Left ventricle myocardium inferior (tissue), 1 donor: ENCODE results near the gene CTNNA2. TPM values are rescaled to one million over a fixed set of nuclear protein-coding genes. Genes with fewer than 3 reads are reported as not detected.

Experiments
- DNase-seq: peaks from one replicate; pipeline ENCODE4 v3.0.0-alpha.2; 2020
- H3K27ac ChIP-seq: fragments of 200-600 bp; replicated peaks from 2 replicates; pipeline ENCODE4 v1.8.0; 2021
- H3K27me3 ChIP-seq: fragments of 200-600 bp; 2 replicates; pipeline ENCODE4 v1.8.0; 2021; ENCODE audit warnings: low read depth
- H3K36me3 ChIP-seq: fragments of 200-600 bp; 2 replicates; pipeline ENCODE4 v1.8.0; 2021
- H3K4me1 ChIP-seq: fragments of 200-600 bp; 2 replicates; pipeline ENCODE4 v1.8.0; 2021
- H3K4me3 ChIP-seq: fragments of 200-600 bp; 2 replicates; pipeline ENCODE4 v1.8.0; 2021; ENCODE audit warnings: mild to moderate bottlenecking, moderate library complexity
- H3K9me3 ChIP-seq: fragments of 200-600 bp; replicated peaks from 2 replicates; pipeline ENCODE4 v1.8.0; 2021
- CTCF ChIP-seq: fragments of 200-600 bp; IDR thresholded peaks from 2 replicates; pipeline ENCODE4 v1.8.0; 2021; ENCODE audit warnings: antibody characterized with exemption, mild to moderate bottlenecking, borderline replicate concordance
- intact Hi-C: fragments of 100-400 bp; cut with micrococcal nuclease; formaldehyde crosslinking; loops from one replicate; pipeline ENCODE4 v1.11.0; 2022
- total RNA-seq: library from RNA; stranded (reverse); fragmentation: NEBNext Ultra II Directional; extraction: Animal tissue kit (Norgen Biotek cat#: 25700); gene quantifications from one replicate; pipeline ENCODE4 v1.2.1, GENCODE V29; 2021
- donor health status: DM: no; HTN: yes; CAD: no; lungs with severe emphysema.

CTNNA2 gene
- total RNA-seq, 1 donor from 2014 or later = not detected

- DNase-seq = no peak
- H3K4me3 ChIP-seq = no peak overlapping the region
- intact Hi-C loops = no loop called here
- H3K4me1 ChIP-seq = no peaks in the 10 kb centered on the region
- H3K36me3 ChIP-seq = no peaks in the 10 kb centered on the region
- H3K27me3 ChIP-seq = no peaks in the 10 kb centered on the region
- no peak overlapping the region for H3K27ac ChIP-seq
- H3K9me3 ChIP-seq = no peaks in the 10 kb centered on the region
- TF ChIP-seq CTCF = no peak
Observed at GRCh38 chr2:79985571-79985970, 472.7 kb downstream of the CTNNA2 start.

- Histone ChIP-seq H3K9me3 (no peaks in the 10 kb centered on the region), H3K27ac (no peak overlapping the region), H3K27me3 (peaks cover 14% of the 10 kb centered on the region), H3K4me3 (no peak overlapping the region), H3K36me3 (no peaks in the 10 kb centered on the region), H3K4me1 (no peaks in the 10 kb centered on the region)
- TF ChIP-seq CTCF = no peak
- no peak for DNase-seq
- intact Hi-C loops = no loop called here
Observed at GRCh38 chr2:79993144-79993543, 480.3 kb downstream of the CTNNA2 start.

DNA sequence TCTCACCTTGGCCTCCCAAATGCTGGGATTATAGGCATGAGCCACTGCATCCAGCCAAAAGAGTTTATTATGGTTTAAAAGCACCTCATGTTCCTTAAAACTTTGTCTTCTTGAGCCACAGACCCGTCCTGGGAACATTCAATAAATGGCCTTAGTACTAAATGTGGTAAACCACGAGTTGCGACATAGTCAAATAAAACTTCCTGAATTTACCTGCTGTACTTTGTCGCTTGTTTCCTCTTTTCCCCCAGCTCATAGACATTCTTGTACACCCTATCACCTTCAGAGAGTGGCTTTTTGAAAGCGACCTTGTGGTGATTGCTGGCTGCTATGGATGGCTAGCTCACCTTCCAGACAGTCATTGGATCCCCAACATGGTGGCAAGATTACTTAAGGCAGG is 481.3 kb downstream of the CTNNA2 start:
- Histone ChIP-seq H3K4me1 (no peaks in the 10 kb centered on the region), H3K4me3 (no peak overlapping the region), H3K27ac (no peak overlapping the region), H3K27me3 (peaks cover 14% of the 10 kb centered on the region), H3K9me3 (no peaks in the 10 kb centered on the region), H3K36me3 (no peaks in the 10 kb centered on the region)
- intact Hi-C loops = no loop called here
- DNase-seq = no peak
- no peak for TF ChIP-seq CTCF

DNA sequence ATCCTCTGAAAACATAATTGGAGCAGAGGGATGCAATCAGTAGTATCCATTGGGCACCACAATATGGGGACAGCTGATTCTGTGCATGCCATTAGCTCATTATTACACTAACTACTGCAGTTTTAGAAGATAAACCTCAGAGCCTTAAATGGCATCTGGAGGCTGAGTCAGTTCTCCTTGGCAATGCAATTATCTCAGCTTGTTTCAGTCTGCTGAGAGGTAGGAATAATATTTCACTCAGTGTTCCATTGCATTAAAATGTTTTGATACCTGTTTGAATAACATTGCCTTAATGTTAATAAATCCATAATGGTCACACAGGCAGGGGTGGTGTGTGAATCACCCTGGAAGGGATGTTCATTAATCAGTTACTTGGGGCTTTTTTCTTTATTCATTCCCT is 482.1 kb downstream of the CTNNA2 start:
- H3K9me3 ChIP-seq = no peaks in the 10 kb centered on the region
- no peak for DNase-seq
- TF ChIP-seq CTCF = no peak
- intact Hi-C loops = no loop called here
- peaks cover 14% of the 10 kb centered on the region for H3K27me3 ChIP-seq
- H3K36me3 ChIP-seq = no peaks in the 10 kb centered on the region
- no peak overlapping the region for H3K4me3 ChIP-seq
- H3K4me1 ChIP-seq = no peaks in the 10 kb centered on the region
- no peak overlapping the region for H3K27ac ChIP-seq

- DNase-seq = no peak
- no peak for TF ChIP-seq CTCF
Observed at GRCh38 chr2:79996709-79997108, 483.9 kb downstream of the CTNNA2 start.

GRCh38 chr2:80001701-80002101 is 488.9 kb downstream of the CTNNA2 start:
- intact Hi-C loops = no loop called here
- Histone ChIP-seq H3K27me3 (peaks cover 52% of the 10 kb centered on the region), H3K36me3 (no peaks in the 10 kb centered on the region), H3K4me1 (no peaks in the 10 kb centered on the region), H3K4me3 (no peak overlapping the region), H3K27ac (no peak overlapping the region), H3K9me3 (no peaks in the 10 kb centered on the region)
- no peak for DNase-seq
- TF ChIP-seq CTCF = no peak

More at GRCh38 chr2:79996709-79997108, 483.9 kb downstream of the CTNNA2 start:
- Histone ChIP-seq H3K4me3 (no peak overlapping the region), H3K4me1 (no peaks in the 10 kb centered on the region), H3K9me3 (no peaks in the 10 kb centered on the region), H3K27ac (no peak overlapping the region), H3K27me3 (peaks cover 19% of the 10 kb centered on the region), H3K36me3 (no peaks in the 10 kb centered on the region)
- intact Hi-C loops = no loop called here
